HFFc6 (cell line): Measurements from ENCODE around the gene RCVRN. TPM values are rescaled to one million over a fixed set of nuclear protein-coding genes. Genes with fewer than 3 reads are reported as not detected.

Experiments
- DNase-seq: peaks from one replicate; pipeline ENCODE4 v3.0.0-alpha.2; 2018
- H3K27ac Mint-ChIP-seq: 2 replicates; pipeline ENCODE4 v1.8.0; 2020; ENCODE audit warnings: mild to moderate bottlenecking, mixed read lengths
- H3K27me3 Mint-ChIP-seq: 2 replicates; pipeline ENCODE4 v1.8.0; 2021; ENCODE audit warnings: mild to moderate bottlenecking, moderate library complexity, mixed read lengths; ENCODE audit not compliant: insufficient read depth
- H3K36me3 Mint-ChIP-seq: 2 replicates; pipeline ENCODE4 v1.8.0; 2021; ENCODE audit warnings: low read depth, mixed read lengths
- H3K4me1 Mint-ChIP-seq: 2 replicates; pipeline ENCODE4 v1.8.0; 2020; ENCODE audit warnings: low read depth, mixed read lengths
- H3K4me3 Mint-ChIP-seq: 2 replicates; pipeline ENCODE4 v1.8.0; 2020; ENCODE audit warnings: mild to moderate bottlenecking, moderate library complexity, mixed read lengths
- H3K9me3 Mint-ChIP-seq: 2 replicates; pipeline ENCODE4 v1.8.0; 2020; ENCODE audit warnings: mild to moderate bottlenecking, mixed read lengths
- CTCF ChIP-seq: fragments of 200-600 bp; sonication (generic); IDR thresholded peaks from 2 replicates; pipeline ENCODE4 v1.5.0; 2021; ENCODE audit warnings: antibody characterized with exemption, mild to moderate bottlenecking
- long read RNA-seq: library from polyadenylated mRNA; unstranded; transcript quantifications from one replicate; pipeline ENCODE4 v2.0.0, GENCODE V29; 2019
- total RNA-seq, 6 experiments: library from RNA; stranded (reverse); fragmentation: NEBNext Ultra II Directional; extraction: Animal tissue kit (Norgen Biotek cat#: 25700); gene quantifications; 2 replicates in 1 of 6; 3 replicates in 5 of 6; pipeline ENCODE4 v1.2.3, GENCODE V29; 2021

Gene RCVRN
- not detected for total RNA-seq
- long read RNA-seq = 0 reads

DNA sequence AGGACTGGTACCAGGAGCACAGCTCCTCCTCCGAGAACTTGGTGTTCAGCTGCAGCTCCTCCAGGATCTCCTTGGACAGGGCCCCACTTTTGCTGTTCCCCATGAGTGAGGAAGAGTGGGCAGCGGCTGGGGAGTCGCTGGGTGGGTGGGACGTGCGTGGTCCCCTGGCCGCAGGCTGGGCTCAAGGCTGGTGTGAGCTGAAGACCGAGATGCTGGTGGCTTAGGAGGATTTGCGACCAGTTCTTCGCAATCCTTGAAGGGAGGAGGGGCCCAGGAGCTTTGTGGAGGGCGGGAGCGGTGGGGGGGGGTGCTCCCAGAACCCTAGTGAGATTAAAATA, at the start of gene RCVRN:
Gene RCVRN, minus strand, starts transcription at position 194 of the 338 bp plus-strand sequence. Its CDS starts 91 bp downstream, at position 103.
- Mint-ChIP-seq H3K4me1 (peaks cover 23% of the 10 kb centered on the region; the same call in 1 of the 2 replicates), H3K4me3 (no peak within 1 kb of the TSS), H3K27me3 (peaks cover 8% of the 10 kb centered on the region), H3K36me3 (no peaks in the 10 kb centered on the region), H3K9me3 (no peaks in the 10 kb centered on the region; the same call in 1 of the 2 replicates), H3K27ac (no peak within 1 kb of the TSS)
- no peak for DNase-seq
- TF ChIP-seq CTCF = no peak

DNA sequence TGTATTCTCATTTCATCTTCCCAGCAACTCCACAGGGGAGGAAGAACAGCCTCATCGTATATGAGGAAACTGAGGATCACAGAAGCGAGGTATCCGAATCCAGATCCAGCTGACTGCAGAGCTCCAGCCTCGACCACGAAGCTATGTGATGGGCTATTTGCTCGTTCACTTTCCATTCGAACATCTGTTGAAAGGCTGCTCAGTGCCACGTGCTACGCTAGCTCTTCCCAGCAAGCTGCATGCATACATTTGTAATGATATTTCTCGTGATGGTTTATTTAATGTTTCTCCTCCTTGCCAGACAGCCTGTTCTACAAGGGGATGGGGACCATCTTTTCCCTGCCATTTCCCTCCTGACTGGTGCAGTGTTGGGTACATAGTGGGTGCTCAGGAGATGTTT, 48.4 kb upstream of the RCVRN start:
- Mint-ChIP-seq H3K27me3 (peaks cover 1% of the 10 kb centered on the region), H3K27ac (no peak overlapping the region), H3K36me3 (no peaks in the 10 kb centered on the region), H3K9me3 (no peaks in the 10 kb centered on the region), H3K4me1 (no peaks in the 10 kb centered on the region), H3K4me3 (no peak overlapping the region)
- no peak for TF ChIP-seq CTCF
- no peak for DNase-seq

- Mint-ChIP-seq H3K9me3 (no peaks in the 10 kb centered on the region), H3K27me3 (peaks cover 1% of the 10 kb centered on the region), H3K4me3 (no peak overlapping the region), H3K27ac (no peak overlapping the region), H3K4me1 (no peaks in the 10 kb centered on the region), H3K36me3 (no peaks in the 10 kb centered on the region)
- DNase-seq = no peak
- TF ChIP-seq CTCF = no peak
These were observed 46.7 kb upstream of the RCVRN start for GRCh38 chr17:9951803-9952202.

- H3K36me3 Mint-ChIP-seq = no peaks in the 10 kb centered on the region
- no peak for DNase-seq
- H3K9me3 Mint-ChIP-seq = no peaks in the 10 kb centered on the region
- no peaks in the 10 kb centered on the region; the same call in none of the 2 replicates for H3K27me3 Mint-ChIP-seq
- H3K4me3 Mint-ChIP-seq = no peak overlapping the region
- no peak overlapping the region for H3K27ac Mint-ChIP-seq
- H3K4me1 Mint-ChIP-seq = no peaks in the 10 kb centered on the region
- TF ChIP-seq CTCF = no peak
These were observed 43.9 kb upstream of the RCVRN start for GRCh38 chr17:9948928-9949327.

- no peak for DNase-seq
- Mint-ChIP-seq H3K4me3 (no peak overlapping the region), H3K36me3 (no peaks in the 10 kb centered on the region), H3K9me3 (no peaks in the 10 kb centered on the region; the same call in 1 of the 2 replicates), H3K27me3 (peaks cover 2% of the 10 kb centered on the region; the same call in 1 of the 2 replicates), H3K4me1 (no peaks in the 10 kb centered on the region), H3K27ac (no peak overlapping the region)
- TF ChIP-seq CTCF = no peak
These were observed 39.6 kb upstream of the RCVRN start for GRCh38 chr17:9944704-9945103.

DNA sequence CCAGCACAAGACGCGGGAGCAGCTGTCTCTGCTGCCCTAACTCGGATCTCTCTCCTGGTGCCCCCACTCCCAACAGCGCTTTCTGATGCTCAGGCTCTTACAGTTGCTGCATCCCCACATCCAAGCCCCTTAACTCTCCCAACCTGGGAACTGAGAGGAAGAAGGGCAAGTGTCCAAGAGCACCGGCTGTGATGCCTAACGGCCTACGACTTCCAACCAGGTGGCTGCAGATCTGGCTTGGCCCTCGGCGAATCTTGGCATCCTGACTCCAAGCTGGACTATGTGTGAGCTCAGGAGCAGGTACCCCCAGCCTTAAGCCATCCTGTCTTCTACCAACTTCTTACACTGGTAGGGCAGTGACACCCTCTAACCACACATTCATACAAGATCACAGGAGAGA, 38.3 kb upstream of the RCVRN start:
- Mint-ChIP-seq H3K4me3 (no peak overlapping the region), H3K9me3 (no peaks in the 10 kb centered on the region; the same call in 1 of the 2 replicates), H3K4me1 (no peaks in the 10 kb centered on the region), H3K27ac (no peak overlapping the region), H3K36me3 (no peaks in the 10 kb centered on the region), H3K27me3 (peaks cover 4% of the 10 kb centered on the region)
- no peak for TF ChIP-seq CTCF
- no peak for DNase-seq
